ENCODE measurements around the gene CINP.
A peak's percentile ranks its signal among the peaks of the same experiment; 100 is the strongest.
"Not testable (repeated sequence)": the region's sequence is repeated elsewhere in the genome, so short reads cannot be mapped to it uniquely, and the experiment has no call there.

CINP gene

DNA sequence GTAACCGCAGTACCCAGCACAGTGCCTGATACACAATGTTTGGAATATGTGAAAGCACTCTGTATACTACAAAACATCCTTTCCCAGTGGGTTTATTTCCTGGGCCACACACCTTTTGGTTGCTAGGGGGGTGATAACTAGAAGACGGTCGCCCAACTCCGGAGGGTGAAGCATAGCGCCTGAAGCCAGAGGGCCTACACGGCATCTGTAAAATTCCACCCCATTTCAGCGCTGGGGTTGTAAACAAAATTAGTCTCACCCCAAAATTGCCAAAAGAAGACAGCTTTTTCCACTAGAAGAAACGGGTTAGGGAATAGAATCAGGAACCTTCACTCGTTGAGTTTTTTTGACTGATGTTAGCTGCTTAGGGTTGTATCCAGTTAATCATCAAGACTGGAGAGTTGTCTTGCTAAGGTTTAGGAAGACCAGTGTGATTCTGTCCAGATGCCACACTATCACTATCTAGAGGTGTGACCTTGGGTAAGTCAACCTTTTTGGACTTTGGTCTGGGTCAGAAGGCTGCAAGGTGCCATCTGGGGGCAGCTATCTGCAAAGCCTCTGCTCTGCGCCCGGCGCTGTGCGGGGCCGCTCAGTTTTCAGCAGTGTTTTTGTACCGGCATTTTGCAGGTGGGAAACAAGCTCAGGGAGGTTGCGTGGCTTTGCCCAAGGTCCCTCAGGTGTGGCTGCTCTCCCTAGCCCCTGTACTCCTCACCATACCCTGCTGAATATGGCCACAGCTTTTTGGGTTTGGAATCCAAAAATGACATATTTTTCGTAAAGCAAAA, 41.8 kb downstream of the CINP start:
- DNase-seq (ENCODE audit: low read depth in 2 of 3, low spot score in 2 of 3): no peak

GRCh38 chr14:102320033-102320660, 42.5 kb downstream of the CINP start:
- DNase-seq (ENCODE audit: low read depth in 2 of 3, low spot score in 2 of 3): peak in 1 of 3 experiments; percentile 14

- peak; percentile 85 to 94 (median 92) for DNase-seq (ENCODE audit: low read depth in 2 of 3, low spot score in 2 of 3)
Observed at GRCh38 chr14:102319351-102320032, 43.2 kb downstream of the CINP start, which contains the start of gene ZNF839. Gene ZNF839, plus strand, starts transcription at chr14:102319746. Its CDS starts 20 bp downstream, at chr14:102319766.

DNA sequence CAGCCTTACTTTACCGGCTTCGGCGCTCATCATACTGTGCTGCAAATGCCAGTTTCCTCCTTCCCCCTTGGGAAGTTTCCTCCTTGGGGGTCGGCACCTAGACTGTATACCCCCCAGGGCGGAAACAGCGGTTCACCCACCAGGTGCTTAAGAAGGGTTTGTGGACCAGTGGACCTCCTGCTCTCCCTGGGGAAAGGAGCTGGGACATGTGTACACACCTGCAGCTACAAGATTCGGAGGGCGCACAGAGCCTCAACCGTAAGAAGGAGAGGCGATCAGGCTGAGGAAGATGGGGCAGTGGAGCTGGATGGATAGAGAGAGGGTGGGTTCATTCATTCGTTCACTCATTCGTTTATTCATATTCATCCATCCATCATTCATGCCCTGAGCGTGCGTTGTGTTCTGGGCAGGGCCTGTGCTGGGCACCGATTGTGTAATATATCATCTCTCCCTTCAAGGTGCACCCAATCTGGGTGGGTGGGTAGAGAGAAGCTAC, 43.9 kb downstream of the CINP start:
- DNase-seq (ENCODE audit: low read depth in 2 of 3, low spot score in 2 of 3): no peak

DNA sequence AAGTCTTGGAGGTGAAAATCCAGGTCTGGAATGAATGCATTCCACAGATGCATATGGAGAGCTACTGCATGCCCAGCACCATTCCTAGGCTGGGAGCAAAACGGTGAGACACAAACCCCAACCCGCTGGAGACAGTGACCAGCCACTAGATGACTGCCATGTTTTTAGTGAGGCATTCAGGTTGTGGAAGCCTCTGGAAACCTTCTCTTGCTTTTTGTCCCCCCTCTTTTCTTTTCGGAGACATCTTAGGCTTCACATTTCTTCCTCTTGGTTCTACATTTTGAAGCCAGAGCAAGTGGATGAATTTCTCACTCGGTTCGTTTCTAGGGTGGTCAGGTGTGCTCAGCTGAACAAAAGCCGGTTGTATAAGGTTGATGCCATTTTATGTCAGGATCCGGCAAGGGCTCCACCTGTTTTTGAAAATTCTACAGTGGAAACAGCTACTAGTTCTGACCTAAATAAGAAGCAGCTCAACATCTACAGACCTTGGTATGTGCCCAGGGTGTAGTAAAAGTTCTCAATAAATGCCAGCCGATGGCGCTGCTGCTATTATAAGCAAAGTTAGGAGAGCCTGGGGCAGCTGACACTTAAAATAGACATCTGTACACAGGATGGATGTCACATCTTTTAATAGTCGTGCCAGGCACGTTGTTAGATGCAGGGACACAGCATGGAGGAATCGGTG, 45.0 kb downstream of the CINP start:
- DNase-seq (ENCODE audit: low read depth in 2 of 3, low spot score in 2 of 3): peak in 1 of 3 experiments; percentile 17

GRCh38 chr14:102316743-102317563, 45.7 kb downstream of the CINP start:
- DNase-seq (ENCODE audit: low read depth in 2 of 3, low spot score in 2 of 3): peak; percentile 94 to 100 (median 100)

DNA sequence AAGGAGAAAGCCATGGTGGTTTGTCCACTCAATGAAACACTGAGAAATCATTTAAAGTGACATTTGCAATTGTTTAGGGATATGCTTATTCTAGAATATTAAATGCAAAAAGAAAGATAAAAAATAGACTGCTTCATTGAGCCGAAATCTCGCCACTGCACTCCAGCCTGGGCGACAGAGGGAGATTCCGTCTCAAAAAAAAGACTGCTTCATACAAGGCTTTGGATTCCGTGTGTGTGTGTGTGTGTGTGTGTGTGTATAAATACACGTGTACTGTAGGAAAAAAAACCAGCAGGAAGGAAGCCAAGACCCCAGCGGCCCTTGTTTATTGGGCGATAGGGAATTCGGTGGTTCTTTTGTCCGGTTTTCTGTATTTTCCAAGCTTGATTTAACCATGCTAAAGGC, 46.4 kb downstream of the CINP start:
- DNase-seq (ENCODE audit: low read depth in 2 of 3, low spot score in 2 of 3): no peak

DNA sequence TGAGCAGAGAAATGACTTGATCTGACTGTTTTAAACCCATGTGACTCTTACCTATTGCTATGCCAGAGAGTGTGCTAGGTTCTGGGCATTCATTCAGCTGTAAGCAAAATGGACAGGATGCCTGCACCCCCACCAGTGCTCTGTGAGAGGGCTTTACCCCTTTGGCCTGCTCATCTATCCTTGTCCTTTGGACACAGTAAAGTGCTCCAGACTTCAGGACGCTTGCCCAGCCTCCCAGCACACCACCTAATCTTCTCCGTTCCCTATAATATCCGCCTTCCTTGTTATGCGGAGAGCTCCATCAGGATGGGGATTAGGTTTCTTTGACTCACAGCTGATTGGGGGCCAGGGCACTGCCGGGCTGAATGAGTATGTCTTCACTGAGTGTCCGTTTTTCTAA, 47.6 kb downstream of the CINP start:
- no peak for DNase-seq (ENCODE audit: low read depth in 2 of 3, low spot score in 2 of 3)

- DNase-seq (ENCODE audit: low read depth in 2 of 3, low spot score in 2 of 3): peak; percentile 58 to 63 (median 60)
Observed at GRCh38 chr14:102314242-102315011, 48.3 kb downstream of the CINP start.

- peak; percentile 96 to 98 (median 97) for DNase-seq (ENCODE audit: low read depth in 2 of 3, low spot score in 2 of 3)
Observed at GRCh38 chr14:102304611-102305506, 57.8 kb downstream of the CINP start, which contains the start of gene MOK. Gene MOK, minus strand, starts transcription at chr14:102305164. Its CDS starts 196 bp downstream, at chr14:102304968.

DNA sequence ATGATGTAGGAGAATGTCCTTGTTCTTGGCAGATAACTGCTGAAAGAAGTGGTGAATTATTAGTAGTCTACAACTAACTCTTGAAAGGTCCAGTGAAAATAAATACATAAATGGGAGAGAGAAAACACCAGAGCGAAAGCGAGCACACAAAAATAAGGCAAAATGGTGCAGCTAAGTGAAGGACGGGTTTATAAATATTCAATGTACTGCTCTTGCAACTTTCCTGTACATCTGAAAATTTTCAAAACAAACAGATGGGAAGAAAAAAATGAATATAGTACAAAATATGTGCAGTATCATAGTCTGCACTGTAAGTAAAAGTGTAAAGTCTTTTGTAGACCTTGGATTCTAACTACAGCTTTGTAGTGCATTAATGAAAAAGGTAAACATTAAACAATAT, 59.0 kb downstream of the CINP start:
- no peak for DNase-seq (ENCODE audit: low read depth in 2 of 3, low spot score in 2 of 3)

- DNase-seq (ENCODE audit: low read depth in 2 of 3, low spot score in 2 of 3): not testable (repeated sequence)
Observed at GRCh38 chr14:102298303-102299070, 64.2 kb downstream of the CINP start.
